ENCODE data around the gene OTULINL.
A peak's percentile ranks its signal among the peaks of the same experiment; 100 is the strongest.

OTULINL gene

DNA sequence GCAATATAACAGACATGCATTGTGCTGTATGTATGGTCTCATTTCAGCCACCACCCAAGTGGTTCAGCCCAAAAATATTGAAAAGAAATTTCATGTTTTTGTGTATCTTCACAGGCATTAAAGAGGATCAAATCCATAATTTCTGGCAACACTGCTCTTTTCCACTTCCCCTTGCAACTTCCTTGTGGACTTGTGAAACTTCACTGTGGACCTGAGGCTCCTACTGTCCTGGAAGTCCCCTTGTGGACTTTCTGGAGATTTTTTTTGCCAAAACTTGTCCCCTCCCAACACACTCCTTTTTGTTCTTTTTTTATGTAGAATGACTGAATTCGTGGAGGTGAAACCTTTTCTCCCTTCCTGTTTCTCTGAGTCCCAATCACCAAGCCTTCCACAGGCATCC is 14.3 kb downstream of the OTULINL start:
- Mint-ChIP-seq H3K4me3 (peak overlapping the region; percentile 30 to 77), H3K4me1 (ENCODE audit: low read depth in 2 of 2) (peaks cover 50 to 74% of the 10 kb centered on the region in 2 donors), H3K27ac (peak overlapping the region; percentile 62 to 90), H3K36me3 (ENCODE audit: insufficient read depth) (peaks cover 10% of the 10 kb centered on the region), H3K9me3 (no peaks in the 10 kb centered on the region), H3K27me3 (no peaks in the 10 kb centered on the region)
- no peak for ATAC-seq (replicated peaks)
- DNase-seq, result no peak

DNA sequence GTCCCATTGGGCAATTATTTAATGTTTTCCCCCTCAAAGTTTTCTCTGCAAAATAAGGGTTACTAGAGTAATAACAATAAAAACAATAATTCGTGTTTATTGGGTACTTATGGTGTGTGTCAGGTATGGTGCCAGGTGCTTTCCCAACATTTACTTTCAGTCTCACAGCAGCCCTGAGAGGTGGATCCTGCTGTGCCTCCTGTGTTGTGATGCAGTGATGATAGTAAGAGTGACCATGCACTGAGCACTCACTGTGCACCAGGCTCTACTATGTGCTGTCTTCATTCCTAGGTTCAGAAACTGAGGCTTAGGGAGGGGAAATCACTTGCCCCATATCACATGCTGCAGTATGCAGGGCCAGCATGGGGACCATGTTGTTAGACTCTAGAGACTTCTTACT is 15.5 kb downstream of the OTULINL start:
- H3K36me3 Mint-ChIP-seq (ENCODE audit: insufficient read depth), result peaks cover 18% of the 10 kb centered on the region
- H3K27me3 Mint-ChIP-seq, result no peaks in the 10 kb centered on the region
- no peak overlapping the region for H3K27ac Mint-ChIP-seq
- DNase-seq, result no peak
- H3K4me1 Mint-ChIP-seq (ENCODE audit: low read depth in 2 of 2), result peaks cover 42 to 66% of the 10 kb centered on the region in 2 donors
- no peak for ATAC-seq (replicated peaks)
- H3K9me3 Mint-ChIP-seq, result no peaks in the 10 kb centered on the region
- no peak overlapping the region for H3K4me3 Mint-ChIP-seq

DNA sequence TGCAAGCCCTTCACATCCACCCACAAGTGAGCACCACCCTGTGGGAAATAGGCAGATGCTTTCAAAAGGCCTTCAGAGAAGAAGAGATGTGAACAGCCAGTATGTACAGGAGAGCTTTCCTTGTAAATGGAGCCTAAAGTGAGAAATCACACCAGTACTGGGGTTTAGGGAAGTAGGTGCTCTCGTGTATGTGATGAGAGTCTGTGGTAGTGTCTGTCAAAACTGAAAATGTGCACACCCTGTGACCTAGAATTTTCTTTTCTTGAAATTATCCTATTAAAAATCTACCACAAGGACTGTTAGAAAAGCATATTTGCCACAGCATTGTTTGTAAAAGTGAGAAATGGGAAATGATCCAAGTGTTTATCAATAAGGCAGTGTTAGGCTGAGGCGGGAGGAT is 16.6 kb downstream of the OTULINL start:
- Mint-ChIP-seq H3K27ac (peak overlapping the region; percentile 56 to 72), H3K4me1 (ENCODE audit: low read depth in 2 of 2) (peaks cover 35 to 55% of the 10 kb centered on the region in 2 donors), H3K4me3 (peak overlapping the region in 1 of 2 donors; percentile 37), H3K36me3 (ENCODE audit: insufficient read depth) (peaks cover 20% of the 10 kb centered on the region), H3K9me3 (no peaks in the 10 kb centered on the region), H3K27me3 (no peaks in the 10 kb centered on the region)
- ATAC-seq (replicated peaks), result no peak
- no peak for DNase-seq

DNA sequence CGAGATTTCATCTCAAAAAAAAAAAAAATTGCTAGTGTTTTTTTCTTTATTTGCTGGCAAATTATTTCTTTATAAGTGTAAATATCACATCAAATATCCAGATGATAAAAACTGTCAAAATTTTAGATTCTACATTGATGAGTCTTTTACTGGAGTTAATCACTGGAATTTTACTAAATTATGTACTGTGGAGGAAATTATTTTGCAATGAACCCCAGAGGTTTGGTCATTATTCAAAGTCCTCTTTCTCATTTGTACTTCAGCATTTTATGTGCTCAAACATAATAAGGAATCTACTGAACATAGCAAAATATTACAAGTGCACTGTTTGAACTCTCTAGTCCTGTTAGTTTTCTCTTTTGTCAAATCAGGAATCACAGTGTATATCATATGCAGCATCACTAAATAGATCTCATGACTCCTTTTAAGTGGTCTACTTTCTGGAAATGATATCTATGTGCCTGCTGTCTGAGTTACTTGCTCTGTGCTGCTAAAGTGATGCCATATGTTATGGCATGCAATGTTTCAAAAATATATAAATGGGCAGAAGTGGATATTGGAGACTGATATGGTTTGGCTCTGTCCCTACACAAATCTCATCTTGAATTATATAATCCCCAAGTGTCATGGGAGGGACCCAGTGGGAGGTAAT is 18.0 kb downstream of the OTULINL start:
- DNase-seq (no peak), ATAC-seq (replicated peaks) (no peak)
- Mint-ChIP-seq H3K27ac (peak overlapping the region in 1 of 2 donors; percentile 56), H3K4me3 (no peak overlapping the region), H3K36me3 (ENCODE audit: insufficient read depth) (peaks cover 17% of the 10 kb centered on the region), H3K4me1 (ENCODE audit: low read depth in 2 of 2) (peaks cover 23 to 41% of the 10 kb centered on the region in 2 donors), H3K27me3 (no peaks in the 10 kb centered on the region), H3K9me3 (no peaks in the 10 kb centered on the region)

DNA sequence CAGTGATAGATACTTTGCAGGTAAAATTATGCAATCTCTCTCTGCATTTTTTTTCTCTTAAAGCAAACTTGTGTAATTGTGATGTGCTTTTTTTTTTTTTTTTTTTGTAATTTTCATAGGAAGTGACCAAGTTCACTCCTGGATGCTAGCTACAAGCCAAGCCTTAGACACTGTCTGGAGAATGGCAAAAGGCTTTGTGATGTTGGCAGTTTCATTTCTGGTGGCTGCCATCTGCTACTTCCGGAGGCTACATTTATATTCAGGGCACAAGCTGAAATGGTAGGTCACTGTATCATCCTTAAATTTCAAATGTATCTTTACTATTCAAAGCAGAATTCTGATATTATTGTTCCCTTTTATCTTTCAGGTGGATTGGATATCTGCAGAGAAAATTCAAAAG is 19.3 kb downstream of the OTULINL start:
- no peak overlapping the region for H3K4me3 Mint-ChIP-seq
- peak overlapping the region in 1 of 2 donors; percentile 72 for H3K27ac Mint-ChIP-seq
- H3K4me1 Mint-ChIP-seq (ENCODE audit: low read depth in 2 of 2), result peaks cover 18 to 29% of the 10 kb centered on the region in 2 donors
- DNase-seq (no peak), ATAC-seq (replicated peaks) (no peak)
- peaks cover 22% of the 10 kb centered on the region for H3K36me3 Mint-ChIP-seq (ENCODE audit: insufficient read depth)
- no peaks in the 10 kb centered on the region for H3K27me3 Mint-ChIP-seq
- no peaks in the 10 kb centered on the region for H3K9me3 Mint-ChIP-seq

DNA sequence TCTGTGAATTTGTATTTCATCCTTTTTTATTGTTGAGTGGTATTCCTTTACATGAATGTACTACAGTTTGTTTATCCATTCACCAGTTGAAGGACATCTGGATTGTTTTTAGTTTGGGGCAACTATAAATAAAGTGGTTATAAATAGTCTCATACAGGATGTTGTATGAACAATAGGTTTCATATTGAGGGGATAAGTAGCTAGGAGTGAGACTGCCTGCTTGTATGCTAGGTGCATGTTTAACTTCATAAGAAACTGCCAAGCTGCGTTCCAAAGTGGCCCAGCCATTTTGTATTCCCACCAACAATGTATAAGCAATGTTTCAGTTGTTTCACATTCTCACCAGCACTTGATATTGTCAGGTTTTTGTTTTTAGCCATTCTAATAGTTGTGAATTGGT is 21.5 kb downstream of the OTULINL start:
- H3K36me3 Mint-ChIP-seq (ENCODE audit: insufficient read depth), result peaks cover 31% of the 10 kb centered on the region
- no peak overlapping the region for H3K27ac Mint-ChIP-seq
- no peaks in the 10 kb centered on the region for H3K9me3 Mint-ChIP-seq
- peaks cover 6 to 8% of the 10 kb centered on the region in 2 donors for H3K4me1 Mint-ChIP-seq (ENCODE audit: low read depth in 2 of 2)
- no peak overlapping the region for H3K4me3 Mint-ChIP-seq
- DNase-seq (no peak), ATAC-seq (replicated peaks) (no peak)
- no peaks in the 10 kb centered on the region for H3K27me3 Mint-ChIP-seq

DNA sequence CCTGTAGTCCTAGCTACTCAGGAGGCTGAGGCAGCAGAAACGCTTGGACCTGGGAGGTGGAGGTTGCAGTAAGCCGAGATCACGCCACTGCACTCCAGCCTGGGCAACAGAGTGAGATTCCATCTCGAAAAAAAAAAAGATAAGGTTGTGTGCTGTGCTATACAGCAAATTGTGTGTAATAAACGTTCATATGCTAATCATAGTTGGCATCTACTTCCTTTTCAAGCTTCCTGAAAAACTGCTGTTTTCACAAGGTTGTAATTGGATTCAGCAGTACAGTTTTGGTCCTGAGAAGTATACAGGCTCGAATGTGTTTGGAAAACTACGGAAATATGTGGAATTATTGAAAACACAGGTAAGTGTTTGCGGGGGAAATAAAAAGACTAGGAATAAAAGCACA is 25.5 kb downstream of the OTULINL start:
- peaks cover 51% of the 10 kb centered on the region for H3K36me3 Mint-ChIP-seq (ENCODE audit: insufficient read depth)
- no peaks in the 10 kb centered on the region for H3K27me3 Mint-ChIP-seq
- peaks cover 0 to 3% of the 10 kb centered on the region in 2 donors for H3K4me1 Mint-ChIP-seq (ENCODE audit: low read depth in 2 of 2)
- ATAC-seq (replicated peaks) (no peak), DNase-seq (no peak)
- no peaks in the 10 kb centered on the region for H3K9me3 Mint-ChIP-seq
- no peak overlapping the region for H3K4me3 Mint-ChIP-seq
- H3K27ac Mint-ChIP-seq, result no peak overlapping the region

DNA sequence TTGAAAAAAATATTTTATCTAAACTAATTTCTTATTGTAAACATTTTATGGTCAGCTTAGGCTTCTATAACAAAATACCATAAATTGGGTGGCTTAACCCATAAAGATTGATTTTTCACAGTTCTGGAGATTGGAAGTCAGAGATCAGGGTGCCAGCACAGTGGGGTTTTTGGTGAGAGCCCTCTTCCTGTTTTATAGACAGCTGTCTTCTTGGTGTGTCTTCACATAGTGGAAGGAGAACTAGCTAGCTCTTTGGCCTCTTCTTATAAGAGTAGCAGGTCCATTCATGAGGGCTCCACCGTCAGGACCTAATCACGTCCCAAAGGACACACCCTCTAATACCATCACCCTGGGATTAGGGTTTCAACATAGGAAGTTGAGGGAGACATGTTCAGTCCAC is 26.6 kb downstream of the OTULINL start:
- no peaks in the 10 kb centered on the region for H3K27me3 Mint-ChIP-seq
- no peak overlapping the region for H3K4me3 Mint-ChIP-seq
- H3K36me3 Mint-ChIP-seq (ENCODE audit: insufficient read depth), result peaks cover 51% of the 10 kb centered on the region
- peak overlapping the region; percentile 23 to 49 for H3K27ac Mint-ChIP-seq
- no peaks in the 10 kb centered on the region for H3K9me3 Mint-ChIP-seq
- peaks cover 0 to 3% of the 10 kb centered on the region in 2 donors for H3K4me1 Mint-ChIP-seq (ENCODE audit: low read depth in 2 of 2)
- no peak for ATAC-seq (replicated peaks)
- DNase-seq, result no peak

DNA sequence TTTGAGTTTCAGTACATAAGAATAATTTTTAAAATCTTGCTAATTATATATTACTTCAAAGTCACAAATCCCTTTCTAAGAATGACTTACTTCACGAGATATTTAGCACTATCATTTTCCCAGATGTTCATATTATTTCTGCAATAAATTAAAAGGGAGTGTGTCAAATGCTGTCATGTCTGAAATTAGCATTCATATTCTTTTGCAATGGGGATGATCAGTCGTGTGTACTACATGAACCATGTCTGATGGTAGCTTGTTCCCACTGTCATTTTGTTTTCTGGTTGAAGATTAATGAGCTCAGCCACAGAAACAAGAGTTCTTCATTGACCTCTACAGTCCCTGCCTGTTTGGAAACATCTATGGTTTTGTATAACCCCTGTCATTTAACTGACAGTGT is 30.1 kb downstream of the OTULINL start:
- H3K4me1 Mint-ChIP-seq (ENCODE audit: low read depth in 2 of 2), result no peaks in the 10 kb centered on the region
- no peak overlapping the region for H3K27ac Mint-ChIP-seq
- peaks cover 57% of the 10 kb centered on the region for H3K36me3 Mint-ChIP-seq (ENCODE audit: insufficient read depth)
- H3K27me3 Mint-ChIP-seq, result no peaks in the 10 kb centered on the region
- H3K4me3 Mint-ChIP-seq, result no peak overlapping the region
- ATAC-seq (replicated peaks) (no peak), DNase-seq (no peak)
- H3K9me3 Mint-ChIP-seq, result no peaks in the 10 kb centered on the region

DNA sequence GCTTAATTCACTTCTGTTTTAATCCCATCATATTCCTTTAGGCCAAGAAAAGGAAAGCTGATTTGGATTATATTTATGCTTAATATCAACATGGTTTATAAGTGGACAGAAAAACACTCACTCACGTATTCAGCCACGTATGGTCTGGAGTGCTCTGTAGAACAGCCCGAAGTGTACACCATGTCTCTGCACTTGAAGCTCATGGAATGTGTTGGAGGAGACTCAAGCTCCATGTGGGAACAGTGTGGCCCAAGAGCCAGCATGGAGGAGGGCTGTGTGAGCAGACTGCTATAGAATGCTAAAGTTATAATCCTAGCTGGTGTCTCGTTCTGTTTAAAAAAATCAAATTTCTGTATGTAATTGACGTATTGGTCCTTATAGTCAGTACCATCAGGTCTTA is 32.9 kb downstream of the OTULINL start:
- Mint-ChIP-seq H3K4me3 (no peak overlapping the region), H3K9me3 (no peaks in the 10 kb centered on the region), H3K36me3 (ENCODE audit: insufficient read depth) (peaks cover 41% of the 10 kb centered on the region), H3K27ac (no peak overlapping the region), H3K27me3 (no peaks in the 10 kb centered on the region), H3K4me1 (ENCODE audit: low read depth in 2 of 2) (no peaks in the 10 kb centered on the region)
- DNase-seq, result no peak
- no peak for ATAC-seq (replicated peaks)

DNA sequence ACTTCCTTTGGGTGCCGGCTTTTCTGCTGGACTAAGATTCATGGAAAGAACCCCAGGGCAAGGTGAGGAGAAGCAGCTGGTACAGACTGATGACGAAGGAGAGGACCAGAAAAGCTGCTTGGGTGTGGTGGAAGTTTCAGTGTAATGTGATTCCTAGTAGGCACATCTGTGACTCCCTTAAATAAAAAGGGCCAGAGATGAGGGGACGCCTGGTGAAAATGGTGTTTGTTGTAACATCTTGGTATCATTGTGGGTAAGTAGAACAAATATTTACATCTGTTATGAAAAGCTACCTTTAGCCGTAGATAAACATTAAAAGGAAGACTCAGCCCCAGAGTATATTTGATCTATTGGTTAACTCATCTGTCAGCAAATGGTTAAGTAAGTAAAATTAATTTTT is 33.8 kb downstream of the OTULINL start:
- DNase-seq, result no peak
- no peak overlapping the region for H3K27ac Mint-ChIP-seq
- H3K9me3 Mint-ChIP-seq, result no peaks in the 10 kb centered on the region
- H3K36me3 Mint-ChIP-seq (ENCODE audit: insufficient read depth), result peaks cover 33% of the 10 kb centered on the region
- no peaks in the 10 kb centered on the region for H3K4me1 Mint-ChIP-seq (ENCODE audit: low read depth in 2 of 2)
- ATAC-seq (replicated peaks), result no peak
- H3K4me3 Mint-ChIP-seq, result no peak overlapping the region
- H3K27me3 Mint-ChIP-seq, result no peaks in the 10 kb centered on the region

DNA sequence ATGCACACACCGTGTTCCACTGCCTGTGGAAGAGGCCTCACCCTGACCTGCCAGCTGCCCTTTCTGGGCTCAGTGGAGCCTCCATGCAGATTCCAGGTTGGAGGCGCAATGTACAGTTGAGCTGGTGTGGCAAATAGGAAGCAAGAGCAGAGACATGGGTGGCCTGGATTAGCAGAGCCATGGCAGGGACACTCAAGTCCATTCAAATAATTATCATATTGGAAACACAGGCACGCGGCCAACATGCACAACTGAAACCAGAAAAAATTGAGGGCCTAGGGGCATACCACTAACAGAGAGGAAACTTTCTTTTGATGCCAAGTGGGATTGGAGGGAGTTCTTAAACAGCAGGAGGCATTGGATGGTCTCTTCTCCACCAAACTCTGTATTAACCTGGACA is 35.8 kb downstream of the OTULINL start:
- Mint-ChIP-seq H3K4me3 (no peak overlapping the region), H3K27me3 (no peaks in the 10 kb centered on the region), H3K9me3 (peaks cover 2 to 7% of the 10 kb centered on the region in 2 donors), H3K36me3 (ENCODE audit: insufficient read depth) (peaks cover 16% of the 10 kb centered on the region), H3K27ac (no peak overlapping the region), H3K4me1 (ENCODE audit: low read depth in 2 of 2) (no peaks in the 10 kb centered on the region)
- ATAC-seq (replicated peaks) (no peak), DNase-seq (no peak)

DNA sequence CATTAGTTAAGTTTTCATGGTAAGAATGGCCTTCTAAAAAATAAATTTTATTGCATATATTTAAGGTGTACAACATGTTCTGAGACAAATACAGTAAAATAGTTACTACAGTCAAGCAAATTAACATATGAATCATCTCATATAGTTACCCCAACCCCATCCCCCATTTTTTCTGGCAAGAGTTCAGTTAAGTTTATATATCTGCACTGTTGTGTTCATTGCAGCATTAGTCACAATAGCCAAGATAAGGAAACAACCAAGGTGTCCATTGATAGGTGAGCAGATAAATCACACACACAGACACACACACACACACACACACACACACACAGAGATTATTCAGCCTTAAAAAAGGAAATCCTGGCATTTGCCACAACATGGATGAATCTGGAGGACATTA is 45.7 kb downstream of the OTULINL start:
- Mint-ChIP-seq H3K27ac (no peak overlapping the region), H3K9me3 (peaks cover 0 to under 1% of the 10 kb centered on the region in 2 donors), H3K4me3 (no peak overlapping the region), H3K4me1 (ENCODE audit: low read depth in 2 of 2) (no peaks in the 10 kb centered on the region), H3K27me3 (peaks cover 0 to under 1% of the 10 kb centered on the region in 2 donors), H3K36me3 (ENCODE audit: insufficient read depth) (no peaks in the 10 kb centered on the region)
- ATAC-seq (replicated peaks) (no peak), DNase-seq (no peak)

DNA sequence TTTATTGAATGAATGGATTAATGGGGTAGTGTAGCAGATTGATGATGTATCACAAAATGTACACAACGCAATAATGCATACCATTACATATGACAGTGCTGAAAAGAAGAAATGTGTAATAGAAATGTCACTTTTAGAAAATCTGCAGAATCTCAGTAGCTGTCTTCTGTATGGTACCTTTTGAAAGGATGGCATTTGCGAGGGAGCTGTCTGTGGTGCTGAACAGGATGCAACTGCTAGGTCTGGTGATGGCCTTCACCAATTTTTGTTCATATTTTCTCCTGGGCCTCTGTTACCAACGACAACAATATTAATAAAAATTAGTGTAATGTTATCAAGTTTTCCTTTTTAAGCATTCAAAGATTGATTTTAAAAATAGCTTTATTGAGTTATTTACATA is 46.8 kb downstream of the OTULINL start:
- peak; percentile 26 to 39 (median 34) for DNase-seq
- ATAC-seq (replicated peaks), result peak; percentile 51
- peaks cover 0 to 9% of the 10 kb centered on the region in 2 donors for H3K27me3 Mint-ChIP-seq
- H3K36me3 Mint-ChIP-seq (ENCODE audit: insufficient read depth), result no peaks in the 10 kb centered on the region
- no peak overlapping the region for H3K4me3 Mint-ChIP-seq
- no peak overlapping the region for H3K27ac Mint-ChIP-seq
- no peaks in the 10 kb centered on the region for H3K9me3 Mint-ChIP-seq
- H3K4me1 Mint-ChIP-seq (ENCODE audit: low read depth in 2 of 2), result no peaks in the 10 kb centered on the region
